HFF-Myc (cell line): ENCODE measurements around the gene UGT1A8.

ENCODE experiments used
- DNase-seq: peaks from one replicate; pipeline ENCODE4 v3.0.0-alpha.2; 2011; ENCODE audit warnings: low read depth; ENCODE audit errors: extremely low read depth
- H3K4me3 ChIP-seq: replicated peaks from 2 replicates; pipeline ENCODE4 v1.5.1; 2011; ENCODE audit warnings: low read depth, mild to moderate bottlenecking, control low read depth, low read length
- CTCF ChIP-seq: IDR thresholded peaks from 2 replicates; pipeline ENCODE4 v1.5.1; 2012; ENCODE audit warnings: mild to moderate bottlenecking, low read depth, low read length, control low read depth; ENCODE audit errors: missing control alignments

Gene UGT1A8

GRCh38 chr2:233658610-233659009 is 41.2 kb downstream of the UGT1A8 start:
- no peak for DNase-seq
- TF ChIP-seq CTCF, result no peak
- no peak overlapping the region for H3K4me3 ChIP-seq

GRCh38 chr2:233663911-233664310 is 46.5 kb downstream of the UGT1A8 start:
- H3K4me3 ChIP-seq, result no peak overlapping the region
- DNase-seq, result no peak
- TF ChIP-seq CTCF, result no peak

GRCh38 chr2:233668605-233669260 is 51.3 kb downstream of the UGT1A8 start:
- DNase-seq, result no peak
- no peak for TF ChIP-seq CTCF
- no peak overlapping the region for H3K4me3 ChIP-seq

- TF ChIP-seq CTCF, result no peak
- no peak for DNase-seq
- H3K4me3 ChIP-seq, result no peak within 1 kb of the TSS
These were observed 54.1 kb downstream of the UGT1A8 start, which contains the start of gene UGT1A9 for GRCh38 chr2:233671290-233672161. Gene UGT1A9 (plus strand): TSS chr2:233671898. CDS start chr2:233671935, 37 bp downstream.

GRCh38 chr2:233672886-233673285 is 55.5 kb downstream of the UGT1A8 start:
- H3K4me3 ChIP-seq, result no peak overlapping the region
- no peak for TF ChIP-seq CTCF
- DNase-seq, result no peak

- H3K4me3 ChIP-seq, result no peak overlapping the region
- no peak for DNase-seq
- TF ChIP-seq CTCF, result no peak
These were observed 56.5 kb downstream of the UGT1A8 start for GRCh38 chr2:233673896-233674295.
